GM12878 (cell line): Measurements from ENCODE around the gene SRGAP1. TPM values are rescaled to one million over a fixed set of nuclear protein-coding genes. Genes with fewer than 3 reads are reported as not detected.

Source experiments
- ATAC-seq: fragments of 200-7000 bp; cut with Tn5 transposase; 3 replicates; pipeline ENCODE4 v1.9.1; 2020; ENCODE audit warnings: mild to moderate bottlenecking, moderate library complexity
- BruUV-seq: library from RNA; stranded (reverse); fragments of 400-500 nt; replicated peaks from 2 replicates; lab custom pipeline; 2021; lab: Mats Ljungman, UMichigan
- CTCF ChIA-PET: fragments of 300-600 bp; sonication (Branson Sonifier 250); formaldehyde crosslinking; extraction: SDS; loops from one replicate; lab custom pipeline; 2021; ENCODE audit warnings: inconsistent platforms; lab: Yijun Ruan, JAX
- POLR2A ChIA-PET: fragments of 350-600 bp; formaldehyde crosslinking; extraction: SDS; loops from one replicate; lab custom pipeline; 2021; ENCODE audit warnings: inconsistent platforms; lab: Charles Lee
- RAD21 ChIA-PET: fragments of 300-600 bp; sonication (Branson Sonifier 250); formaldehyde crosslinking; loops from one replicate; lab custom pipeline; 2023; ENCODE audit warnings: antibody characterized with exemption; ENCODE audit not compliant: unreplicated experiment; lab: Charles Lee
- SMC1A ChIA-PET: fragments of 300-600 bp; sonication (Branson Sonifier 250); formaldehyde crosslinking; loops from one replicate; lab custom pipeline; 2023; ENCODE audit not compliant: unreplicated experiment, uncharacterized antibody; lab: Charles Lee
- DNase-seq: peaks from one replicate; pipeline ENCODE4 v3.0.0-alpha.2; 2011; ENCODE audit warnings: low read depth, low spot score
- FAIRE-seq: peaks from 3 replicates; lab custom pipeline; 2011; peaks lifted over from hg19 to GRCh38; lab: Jason Lieb, UNC
- H2AFZ ChIP-seq: 2 replicates; pipeline ENCODE4 v1.6.0; 2011; ENCODE audit warnings: low read depth, low read length, control low read depth; ENCODE audit not compliant: control insufficient read depth
- H3K27ac ChIP-seq: 2 replicates; pipeline ENCODE4 v1.5.1; 2011; ENCODE audit warnings: control low read depth; ENCODE audit not compliant: control insufficient read depth, insufficient read depth
- H3K27me3 ChIP-seq, 2 experiments: replicated peaks in 1 of 2; 2 replicates each; pipeline versions ENCODE4 v1.6.0 to v1.6.1; 2011; ENCODE audit warnings: low read length in 1 of 2; ENCODE audit not compliant: control insufficient read depth in 2 of 2, insufficient read depth in 2 of 2
- H3K36me3 ChIP-seq, 2 experiments: 2 replicates each; pipeline ENCODE4 v1.5.1; 2011; ENCODE audit warnings: low read length in 1 of 2; ENCODE audit not compliant: control insufficient read depth in 2 of 2, insufficient read depth in 2 of 2
- H3K4me1 ChIP-seq: 2 replicates; pipeline ENCODE4 v1.6.1; 2011; ENCODE audit warnings: mild to moderate bottlenecking, low read length, moderate library complexity, mixed read lengths; ENCODE audit not compliant: control insufficient read depth, insufficient read depth
- H3K4me2 ChIP-seq: 2 replicates; pipeline ENCODE4 v1.6.0; 2011; ENCODE audit warnings: control low read depth; ENCODE audit not compliant: control insufficient read depth, insufficient read depth
- H3K4me3 ChIP-seq: fragments of 200-600 bp; sonication (generic); 2 replicates; pipeline ENCODE4 v1.5.1; 2016
- H3K79me2 ChIP-seq: 2 replicates; pipeline ENCODE4 v1.6.0; 2011; ENCODE audit warnings: low read length; ENCODE audit not compliant: control insufficient read depth, insufficient read depth
- H3K9ac ChIP-seq: 2 replicates; pipeline ENCODE4 v1.8.0; 2011; ENCODE audit warnings: low read length, control low read depth, mixed read lengths; ENCODE audit not compliant: control insufficient read depth, insufficient read depth
- H3K9me3 ChIP-seq: replicated peaks from 3 replicates; pipeline ENCODE4 v1.5.1; 2011; ENCODE audit warnings: mild to moderate bottlenecking, low read length; ENCODE audit not compliant: control insufficient read depth, insufficient read depth
- H4K20me1 ChIP-seq: 2 replicates; pipeline ENCODE4 v1.6.0; 2011; ENCODE audit not compliant: control insufficient read depth, insufficient read depth
- ASH2L ChIP-seq: fragments of 300-600, 200-600 bp; sonication (generic); IDR thresholded peaks from 2 replicates; pipeline ENCODE4 v1.6.1; 2017; ENCODE audit warnings: low read depth, mild to moderate bottlenecking, borderline replicate concordance
- BCL11A ChIP-seq: IDR thresholded peaks from 2 replicates; pipeline ENCODE4 v1.6.1; 2011; ENCODE audit warnings: low read depth, low read length
- BMI1 ChIP-seq: fragments of 450-650 bp; IDR thresholded peaks from 2 replicates; pipeline ENCODE4 v1.6.1; 2016; ENCODE audit warnings: mild to moderate bottlenecking, moderate library complexity, borderline replicate concordance
- HDAC2 ChIP-seq: fragments of 200-600 bp; sonication (generic); IDR thresholded peaks from 2 replicates; pipeline ENCODE4 v1.6.1; 2017
- HDGF ChIP-seq: fragments of 450-650 bp; IDR thresholded peaks from 2 replicates; pipeline ENCODE4 v1.6.1; 2016; ENCODE audit warnings: antibody characterized with exemption
- MTA2 ChIP-seq: fragments of 450-650 bp; IDR thresholded peaks from 2 replicates; pipeline ENCODE4 v1.6.1; 2016; ENCODE audit warnings: low read depth, mild to moderate bottlenecking, moderate library complexity
- POLR2AphosphoS2 ChIP-seq: IDR thresholded peaks from 2 replicates; pipeline ENCODE4 v1.6.1; 2011; ENCODE audit warnings: low read depth, mild to moderate bottlenecking, low read length, improper control_type of control experiment, moderate library complexity
- RAD51 ChIP-seq: fragments of 450-650 bp; IDR thresholded peaks from 2 replicates; pipeline ENCODE4 v1.6.1; 2016; ENCODE audit warnings: moderate library complexity, mild to moderate bottlenecking, inconsistent platforms
- RUNX3 ChIP-seq: IDR thresholded peaks from 2 replicates; pipeline ENCODE4 v1.6.1; 2012; ENCODE audit warnings: low read length, inconsistent platforms
- SMARCA5 ChIP-seq: fragments of 450-650 bp; IDR thresholded peaks from 2 replicates; pipeline ENCODE4 v1.6.1; 2017; ENCODE audit warnings: mild to moderate bottlenecking
- ZNF274 ChIP-seq: IDR thresholded peaks from one replicate; pipeline ENCODE4 v1.8.0; 2011; ENCODE audit not compliant: insufficient read length, insufficient read depth
- WGBS: methylation state at CpG from one replicate; pipeline ENCODE4 v1.1.6; 2016; ENCODE audit warnings: low lambda C conversion rate; ENCODE audit not compliant: insufficient replicate concordance, insufficient coverage; ENCODE audit errors: missing lambda C conversion rate; 5-methylcytosine and 5-hydroxymethylcytosine counted together
- in situ Hi-C: fragments of 300-500 bp; cut with MboI; formaldehyde crosslinking; loops from 9 replicates; pipeline ENCODE4 v1.14.3; 2018; ENCODE audit warnings: mixed read lengths
- intact Hi-C: fragments of 100-400 bp; cut with micrococcal nuclease; formaldehyde crosslinking; loops from one replicate; pipeline ENCODE4 v1.14.2; 2022; ENCODE audit not compliant: unreplicated experiment
- polyA plus RNA-seq, 11 experiments: library from polyadenylated mRNA; depleted of rRNA in 4 of 11; unstranded in 6 of 11; stranded (reverse) in 5 of 11; fragments of >200 nt; fragmentation: Nextera tagmentation in 4 of 11; fragmentation: Illumina TruSeq in 1 of 11; extraction: Ambion mirVana in 4 of 11; extraction: Trizol in 1 of 11; gene quantifications; 1 replicate in 1 of 11; 2 replicates in 10 of 11; pipeline versions ENCODE4 v1.2.1 to v1.2.3, GENCODE V29; 2011 to 2016; ENCODE audit warnings: inconsistent platforms in 2 of 11, missing spikeins in 2 of 11, low read depth in 1 of 11
- total RNA-seq, 4 experiments: library from RNA; depleted of rRNA in 3 of 4; stranded (reverse); fragments of >200 nt in 3 of 4; fragmentation: Illumina TruSeq in 1 of 4; extraction: Trizol in 1 of 4; gene quantifications; 2 replicates each; pipeline versions ENCODE4 v1.2.1 to v1.2.3, GENCODE V29; 2013 to 2021
- TF ChIP-seq, protein P1 (sequence below): fragments of 450-650 bp; IDR thresholded peaks from 2 replicates; pipeline ENCODE4 v1.6.1; 2018; ENCODE audit warnings: mild to moderate bottlenecking, low read depth, moderate library complexity; ENCODE audit not compliant: partially characterized antibody
- TF ChIP-seq, protein P2 (sequence below): fragments of 450-650 bp; formaldehyde crosslinking; IDR thresholded peaks from 2 replicates; pipeline ENCODE4 v1.4.0; 2020; ENCODE audit warnings: mild to moderate bottlenecking, moderate library complexity

The SRGAP1 gene
- total and polyA plus RNA-seq, 10 of the 15 experiments (the other 5 are each of a cell fraction or from before 2014, with no cell fraction given), result 0.16 to 0.85 (median 0.46) TPM

DNA sequence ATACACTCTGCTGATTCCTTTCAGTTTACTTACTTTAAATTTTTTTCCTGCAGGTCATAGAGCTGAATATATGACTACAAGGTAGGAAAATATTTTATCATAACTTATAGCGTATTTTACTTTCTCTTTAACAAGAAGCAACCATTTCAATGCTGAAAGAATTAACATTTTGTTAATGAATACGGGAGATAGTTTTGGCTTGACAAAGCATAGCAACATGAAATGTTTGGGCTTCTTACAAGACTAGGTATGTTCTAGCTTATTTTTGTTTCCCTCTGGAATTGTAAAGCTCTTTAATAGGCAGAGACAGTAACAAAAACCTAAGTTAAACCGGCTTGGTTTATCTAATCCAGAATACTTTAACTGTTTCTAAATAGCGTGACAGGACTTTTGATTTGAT, 242.4 kb downstream of the SRGAP1 start:
- ChIA-PET POLR2A (no interaction called here), RAD21 (no interaction called here), CTCF (no interaction called here), SMC1A (interaction anchor here (1.9 to 2.6 kb wide), 2 partner anchors 10 to 13 kb away, joined by 6 to 9 read pairs; no protein-coding TSS in a partner anchor)
- Histone ChIP-seq H3K4me1 (no peaks in the 10 kb centered on the region), H3K4me2 (no peak overlapping the region), H3K36me3 (no peaks in the 10 kb centered on the region), H2AFZ (no peak overlapping the region), H3K79me2 (no peaks in the 10 kb centered on the region), H3K9ac (no peak overlapping the region; the same call in 1 of the 2 replicates), H4K20me1 (no peaks in the 10 kb centered on the region), H3K4me3 (no peak overlapping the region), H3K27ac (no peak overlapping the region), H3K9me3 (no peaks in the 10 kb centered on the region), H3K27me3 (no peaks in the 10 kb centered on the region)
- no peak for TF ChIP-seq POLR2AphosphoS2
- TF ChIP-seq ASH2L, result no peak
- TF ChIP-seq HDAC2, result no peak
- TF ChIP-seq, protein P1, sequence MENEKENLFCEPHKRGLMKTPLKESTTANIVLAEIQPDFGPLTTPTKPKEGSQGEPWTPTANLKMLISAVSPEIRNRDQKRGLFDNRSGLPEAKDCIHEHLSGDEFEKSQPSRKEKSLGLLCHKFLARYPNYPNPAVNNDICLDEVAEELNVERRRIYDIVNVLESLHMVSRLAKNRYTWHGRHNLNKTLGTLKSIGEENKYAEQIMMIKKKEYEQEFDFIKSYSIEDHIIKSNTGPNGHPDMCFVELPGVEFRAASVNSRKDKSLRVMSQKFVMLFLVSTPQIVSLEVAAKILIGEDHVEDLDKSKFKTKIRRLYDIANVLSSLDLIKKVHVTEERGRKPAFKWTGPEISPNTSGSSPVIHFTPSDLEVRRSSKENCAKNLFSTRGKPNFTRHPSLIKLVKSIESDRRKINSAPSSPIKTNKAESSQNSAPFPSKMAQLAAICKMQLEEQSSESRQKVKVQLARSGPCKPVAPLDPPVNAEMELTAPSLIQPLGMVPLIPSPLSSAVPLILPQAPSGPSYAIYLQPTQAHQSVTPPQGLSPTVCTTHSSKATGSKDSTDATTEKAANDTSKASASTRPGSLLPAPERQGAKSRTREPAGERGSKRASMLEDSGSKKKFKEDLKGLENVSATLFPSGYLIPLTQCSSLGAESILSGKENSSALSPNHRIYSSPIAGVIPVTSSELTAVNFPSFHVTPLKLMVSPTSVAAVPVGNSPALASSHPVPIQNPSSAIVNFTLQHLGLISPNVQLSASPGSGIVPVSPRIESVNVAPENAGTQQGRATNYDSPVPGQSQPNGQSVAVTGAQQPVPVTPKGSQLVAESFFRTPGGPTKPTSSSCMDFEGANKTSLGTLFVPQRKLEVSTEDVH, result no peak
- FAIRE-seq (no peak), ATAC-seq (no peak), DNase-seq (no peak)
- intact Hi-C loops (no loop called here), in situ Hi-C loops (no loop called here)
- 51% methylated on average over 4 of the region's 4 CpGs for WGBS
- BruUV-seq, result no TSS peak

DNA sequence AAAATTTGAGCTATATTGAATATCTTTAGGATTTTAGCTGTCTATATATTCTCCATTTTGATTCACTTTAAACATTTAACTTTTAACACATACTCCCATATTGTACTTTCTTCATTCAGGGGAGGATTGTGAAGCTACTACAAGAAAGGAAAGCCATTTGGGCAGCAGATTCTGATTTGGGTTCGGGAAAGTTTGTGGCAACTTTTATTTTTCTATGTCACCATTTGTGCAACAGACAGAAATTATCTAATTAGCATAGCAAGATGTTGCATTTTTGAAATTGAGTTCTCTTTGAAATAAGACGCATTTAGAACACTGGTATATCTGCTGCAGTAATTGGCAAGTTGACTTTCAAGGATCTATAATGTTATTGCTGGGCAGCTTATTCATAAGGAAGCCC, 243.3 kb downstream of the SRGAP1 start:
- WGBS, result 42% methylated on average over 2 of the region's 2 CpGs
- in situ Hi-C loops (no loop called here), intact Hi-C loops (no loop called here)
- ATAC-seq (no peak), DNase-seq (no peak), FAIRE-seq (no peak)
- ChIA-PET SMC1A (interaction anchor here (1.2 to 1.9 kb wide), 2 partner anchors 10 to 11 kb away, joined by 3 to 9 read pairs; no protein-coding TSS in a partner anchor), POLR2A (interaction anchor here (0.9 kb wide), 1 partner anchor 29 kb away, joined by 3 read pairs; no protein-coding TSS in a partner anchor), RAD21 (no interaction called here), CTCF (no interaction called here)
- Histone ChIP-seq H3K36me3 (no peaks in the 10 kb centered on the region), H3K9me3 (no peaks in the 10 kb centered on the region), H3K4me1 (no peaks in the 10 kb centered on the region), H3K4me2 (no peak overlapping the region), H3K9ac (no peak overlapping the region), H3K4me3 (no peak overlapping the region), H4K20me1 (no peaks in the 10 kb centered on the region), H3K27me3 (no peaks in the 10 kb centered on the region), H3K79me2 (no peaks in the 10 kb centered on the region), H2AFZ (no peak overlapping the region), H3K27ac (no peak overlapping the region)
- no TSS peak for BruUV-seq
- no peak for TF ChIP-seq ZNF274
- no peak for TF ChIP-seq HDGF
- no peak for TF ChIP-seq BCL11A
- TF ChIP-seq RAD51, result no peak
- TF ChIP-seq, protein P2, sequence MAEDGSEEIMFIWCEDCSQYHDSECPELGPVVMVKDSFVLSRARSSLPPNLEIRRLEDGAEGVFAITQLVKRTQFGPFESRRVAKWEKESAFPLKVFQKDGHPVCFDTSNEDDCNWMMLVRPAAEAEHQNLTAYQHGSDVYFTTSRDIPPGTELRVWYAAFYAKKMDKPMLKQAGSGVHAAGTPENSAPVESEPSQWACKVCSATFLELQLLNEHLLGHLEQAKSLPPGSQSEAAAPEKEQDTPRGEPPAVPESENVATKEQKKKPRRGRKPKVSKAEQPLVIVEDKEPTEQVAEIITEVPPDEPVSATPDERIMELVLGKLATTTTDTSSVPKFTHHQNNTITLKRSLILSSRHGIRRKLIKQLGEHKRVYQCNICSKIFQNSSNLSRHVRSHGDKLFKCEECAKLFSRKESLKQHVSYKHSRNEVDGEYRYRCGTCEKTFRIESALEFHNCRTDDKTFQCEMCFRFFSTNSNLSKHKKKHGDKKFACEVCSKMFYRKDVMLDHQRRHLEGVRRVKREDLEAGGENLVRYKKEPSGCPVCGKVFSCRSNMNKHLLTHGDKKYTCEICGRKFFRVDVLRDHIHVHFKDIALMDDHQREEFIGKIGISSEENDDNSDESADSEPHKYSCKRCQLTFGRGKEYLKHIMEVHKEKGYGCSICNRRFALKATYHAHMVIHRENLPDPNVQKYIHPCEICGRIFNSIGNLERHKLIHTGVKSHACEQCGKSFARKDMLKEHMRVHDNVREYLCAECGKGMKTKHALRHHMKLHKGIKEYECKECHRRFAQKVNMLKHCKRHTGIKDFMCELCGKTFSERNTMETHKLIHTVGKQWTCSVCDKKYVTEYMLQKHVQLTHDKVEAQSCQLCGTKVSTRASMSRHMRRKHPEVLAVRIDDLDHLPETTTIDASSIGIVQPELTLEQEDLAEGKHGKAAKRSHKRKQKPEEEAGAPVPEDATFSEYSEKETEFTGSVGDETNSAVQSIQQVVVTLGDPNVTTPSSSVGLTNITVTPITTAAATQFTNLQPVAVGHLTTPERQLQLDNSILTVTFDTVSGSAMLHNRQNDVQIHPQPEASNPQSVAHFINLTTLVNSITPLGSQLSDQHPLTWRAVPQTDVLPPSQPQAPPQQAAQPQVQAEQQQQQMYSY (CRISPR knock-in tag), result no peak
- no peak for TF ChIP-seq SMARCA5
- no peak for TF ChIP-seq MTA2
- no peak for TF ChIP-seq BMI1
- TF ChIP-seq RUNX3, result no peak
